CD4-positive, CD25-positive, alpha-beta regulatory T cell (primary cell): ENCODE results near the gene SLC7A8. TPM values are rescaled to one million over a fixed set of nuclear protein-coding genes. Genes with fewer than 3 reads are reported as not detected.

Source experiments
- ATAC-seq, 2 donors: fragments of 150-1000 bp; cut with Tn5 transposase; one replicate each; pipeline ENCODE4 v1.10.0; 2021; ENCODE audit warnings: low read depth in 2 of 2, moderate number of reproducible peaks in 2 of 2, moderate library complexity in 1 of 2
- DNase-seq, 3 donors: peaks; one replicate each; pipeline versions ENCODE4 v3.0.0 to v3.0.0-alpha.2; 2012 to 2022; ENCODE audit warnings: mixed read lengths in 1 of 3
- H3K27ac ChIP-seq: one replicate; pipeline ENCODE4 v1.7.0; 2013; ENCODE audit warnings: mild to moderate bottlenecking, low read length; ENCODE audit not compliant: insufficient read depth, poor library complexity, severe bottlenecking
- H3K27me3 ChIP-seq: one replicate; pipeline ENCODE4 v1.7.0; 2013; ENCODE audit warnings: low read length; ENCODE audit not compliant: control insufficient read depth, insufficient read depth
- H3K36me3 ChIP-seq: one replicate; pipeline ENCODE4 v1.7.0; 2013; ENCODE audit warnings: mild to moderate bottlenecking, low read length, moderate library complexity; ENCODE audit not compliant: control insufficient read depth, insufficient read depth
- H3K4me1 ChIP-seq: 2 replicates; pipeline ENCODE4 v1.7.0; 2013; ENCODE audit warnings: mild to moderate bottlenecking, low read length; ENCODE audit not compliant: insufficient read depth, control insufficient read depth, poor library complexity, severe bottlenecking
- H3K4me3 ChIP-seq: one replicate; pipeline ENCODE4 v1.7.0; 2013; ENCODE audit warnings: low read depth, mild to moderate bottlenecking, low read length, moderate library complexity
- H3K9me3 ChIP-seq, 2 experiments: 1 replicate in 1 of 2; 2 replicates in 1 of 2; pipeline ENCODE4 v1.7.0; 2013; ENCODE audit warnings: low read length in 2 of 2, mild to moderate bottlenecking in 1 of 2, moderate library complexity in 1 of 2; ENCODE audit not compliant: control insufficient read depth in 2 of 2
- H3K27ac Mint-ChIP-seq, 3 donors: one replicate each; pipeline ENCODE4 v1.8.0; 2020 to 2022; ENCODE audit warnings: mild to moderate bottlenecking in 3 of 3, mixed read lengths in 3 of 3, moderate library complexity in 2 of 3
- H3K27me3 Mint-ChIP-seq: one replicate; pipeline ENCODE4 v1.8.0; 2022; ENCODE audit warnings: mild to moderate bottlenecking, mixed read lengths
- H3K36me3 Mint-ChIP-seq: one replicate; pipeline ENCODE4 v1.8.0; 2020; ENCODE audit warnings: mixed read lengths
- H3K4me1 Mint-ChIP-seq, 4 donors: one replicate each; pipeline ENCODE4 v1.8.0; 2020 to 2022; ENCODE audit warnings: mixed read lengths in 4 of 4, mild to moderate bottlenecking in 1 of 4
- H3K4me3 Mint-ChIP-seq, 4 donors: one replicate each; pipeline ENCODE4 v1.8.0; 2020 to 2022; ENCODE audit warnings: mild to moderate bottlenecking in 4 of 4, mixed read lengths in 4 of 4, moderate library complexity in 3 of 4
- H3K9me3 Mint-ChIP-seq, 7 donors: one replicate each; pipeline ENCODE4 v1.8.0; 2020 to 2022; ENCODE audit warnings: mixed read lengths in 7 of 7, mild to moderate bottlenecking in 3 of 7, moderate library complexity in 2 of 7
- polyA plus RNA-seq, 4 donors: library from polyadenylated mRNA; unstranded; fragments of 300-500 nt; fragmentation: Illumina TruSeq; gene quantifications; one replicate each; pipeline ENCODE4 v1.2.3, GENCODE V29; 2021
- total RNA-seq: library from RNA; stranded (reverse); gene quantifications from one replicate; pipeline ENCODE4 v1.2.3, GENCODE V29; 2022

Gene SLC7A8
- total and polyA plus RNA-seq, 5 donors from 2014 or later, result 0.48 to 1.8 (median 1.1) TPM; not detected in 1

DNA sequence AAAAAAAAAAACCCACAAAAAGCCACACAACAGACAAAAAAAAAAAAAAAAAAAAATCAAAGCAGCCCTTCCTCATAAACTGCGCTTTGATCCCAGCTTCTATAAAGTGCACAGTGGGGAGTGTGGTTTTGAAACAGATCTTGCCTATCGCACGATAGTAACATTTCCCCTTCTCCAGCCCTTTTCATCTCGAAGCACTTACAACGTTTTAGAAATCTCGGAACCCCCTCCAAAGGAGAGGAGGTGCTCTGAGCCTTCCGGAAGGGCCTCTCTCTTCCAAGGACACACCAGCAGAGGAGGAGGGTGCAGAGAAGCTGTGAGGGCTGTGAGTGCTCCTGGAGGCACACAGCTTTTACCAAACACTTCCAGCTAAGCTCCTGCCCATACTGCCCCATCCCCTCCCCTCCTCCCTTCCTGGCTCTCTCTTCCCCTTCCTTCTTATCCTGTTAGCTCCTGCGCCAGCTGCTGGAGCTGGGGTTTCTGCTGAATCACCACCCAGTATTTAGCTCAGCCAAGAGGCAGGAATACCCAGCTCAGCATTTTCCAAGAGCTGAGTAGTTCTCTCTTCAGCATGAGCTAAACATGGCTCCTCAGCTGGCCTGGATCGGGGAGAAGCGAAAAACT lies 28.4 kb downstream of the SLC7A8 start:
- Mint-ChIP-seq H3K27ac (peak overlapping the region in 1 of 3 donors; percentile 41), H3K4me1 (peaks cover 0 to 12% (median 2%) of the 10 kb centered on the region in 4 donors), H3K9me3 (peaks cover 0 to 1% (median 0%) of the 10 kb centered on the region in 7 donors), H3K36me3 (no peaks in the 10 kb centered on the region), H3K4me3 (peak overlapping the region in 1 of 4 donors; percentile 88), H3K27me3 (peaks cover 40% of the 10 kb centered on the region)
- H3K36me3 ChIP-seq, result no peaks in the 10 kb centered on the region
- H3K27me3 ChIP-seq, result peaks cover 5% of the 10 kb centered on the region
- no peaks in the 10 kb centered on the region for H3K4me1 ChIP-seq
- H3K4me3 ChIP-seq, result no peak overlapping the region
- no peaks in the 10 kb centered on the region for H3K9me3 ChIP-seq
- H3K27ac ChIP-seq, result no peak overlapping the region
- DNase-seq, result no peak
- ATAC-seq, result no peak

DNA sequence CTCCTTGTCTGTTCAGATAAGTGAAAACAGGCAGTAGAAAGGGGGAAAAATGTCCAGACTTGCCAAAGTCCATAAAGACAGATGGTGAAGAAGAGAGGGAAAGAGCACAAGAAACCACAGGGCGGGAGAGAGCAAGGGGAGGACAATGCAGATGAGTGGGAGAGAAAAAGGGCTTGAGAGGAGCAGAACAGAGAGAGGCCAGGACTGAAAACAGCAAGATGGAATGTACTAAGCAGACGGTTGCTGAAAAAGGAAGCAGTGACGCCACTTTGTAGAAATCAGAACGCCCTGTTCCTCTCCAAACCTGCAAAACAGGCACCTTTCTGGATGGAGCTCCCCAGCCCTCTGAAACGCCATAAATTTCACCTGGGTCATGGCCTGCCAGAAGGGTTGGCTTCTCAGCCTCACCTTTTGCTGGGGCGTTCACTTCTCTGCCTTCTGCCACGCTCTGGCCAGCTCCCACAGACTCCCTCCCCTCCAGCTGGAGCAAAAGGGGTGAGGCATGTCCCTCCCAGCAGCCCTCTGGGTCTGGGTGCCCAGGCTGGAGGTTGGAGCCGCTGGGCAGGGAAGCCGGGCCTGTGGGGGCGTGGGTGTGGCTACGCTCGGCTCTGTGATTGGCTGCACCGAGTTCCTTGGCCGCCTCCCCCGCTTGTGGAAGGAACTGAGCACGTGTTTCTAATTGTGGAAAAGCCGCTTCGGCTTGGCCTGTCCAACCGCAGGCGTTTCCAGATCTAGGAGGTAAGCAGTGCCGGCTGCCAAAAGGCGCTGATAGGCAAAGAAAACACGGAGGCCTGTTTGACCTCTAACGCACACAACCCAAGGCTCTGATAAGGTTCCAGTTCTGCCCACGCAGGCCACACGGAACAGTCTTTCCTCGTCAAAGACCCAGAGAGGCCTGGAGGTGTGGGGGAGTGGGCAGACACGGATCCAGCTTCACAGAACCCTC lies 29.3 kb downstream of the SLC7A8 start:
- DNase-seq (no peak), ATAC-seq (no peak)
- Histone ChIP-seq H3K36me3 (no peaks in the 10 kb centered on the region), H3K27ac (no peak overlapping the region), H3K4me1 (no peaks in the 10 kb centered on the region), H3K27me3 (peaks cover 5% of the 10 kb centered on the region), H3K4me3 (no peak overlapping the region), H3K9me3 (no peaks in the 10 kb centered on the region)
- H3K4me3 Mint-ChIP-seq, result peak overlapping the region in 2 of 4 donors; percentile 36 to 88
- H3K27ac Mint-ChIP-seq, result no peak overlapping the region
- no peaks in the 10 kb centered on the region for H3K36me3 Mint-ChIP-seq
- peaks cover 34% of the 10 kb centered on the region for H3K27me3 Mint-ChIP-seq
- peaks cover 0 to 1% (median 0%) of the 10 kb centered on the region in 7 donors for H3K9me3 Mint-ChIP-seq
- H3K4me1 Mint-ChIP-seq, result peaks cover 0 to 12% (median under 1%) of the 10 kb centered on the region in 4 donors

DNA sequence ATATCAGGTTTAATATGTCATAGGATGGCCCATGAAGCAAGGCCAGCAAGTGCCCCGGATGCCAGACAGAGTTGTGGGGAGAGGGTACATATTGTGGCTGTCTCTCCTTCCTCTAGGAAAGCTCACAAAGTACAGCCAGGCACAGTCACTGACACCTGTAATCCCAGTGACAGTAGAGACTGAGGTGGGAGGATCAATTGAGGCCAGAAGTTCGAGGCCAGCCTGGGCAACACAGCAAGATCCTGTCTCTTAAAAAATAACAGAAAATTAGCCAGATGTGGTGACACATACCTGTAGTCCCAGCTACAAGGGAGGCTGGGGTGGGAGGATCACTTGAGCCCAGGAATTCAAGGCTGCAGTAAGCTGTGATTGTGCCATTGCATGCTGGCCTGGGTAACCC lies 32.1 kb downstream of the SLC7A8 start:
- H3K27me3 ChIP-seq, result peaks cover 2% of the 10 kb centered on the region
- H3K4me3 Mint-ChIP-seq, result no peak overlapping the region
- peaks cover 0 to 12% (median 0%) of the 10 kb centered on the region in 4 donors for H3K4me1 Mint-ChIP-seq
- H3K36me3 Mint-ChIP-seq, result no peaks in the 10 kb centered on the region
- H3K9me3 ChIP-seq, result no peaks in the 10 kb centered on the region
- H3K27me3 Mint-ChIP-seq, result peaks cover 20% of the 10 kb centered on the region
- ATAC-seq, result no peak
- H3K4me1 ChIP-seq, result no peaks in the 10 kb centered on the region
- no peak overlapping the region for H3K4me3 ChIP-seq
- H3K27ac Mint-ChIP-seq, result no peak overlapping the region
- H3K36me3 ChIP-seq, result no peaks in the 10 kb centered on the region
- DNase-seq, result no peak
- peaks cover 0 to 1% (median 0%) of the 10 kb centered on the region in 7 donors for H3K9me3 Mint-ChIP-seq
- H3K27ac ChIP-seq, result no peak overlapping the region

DNA sequence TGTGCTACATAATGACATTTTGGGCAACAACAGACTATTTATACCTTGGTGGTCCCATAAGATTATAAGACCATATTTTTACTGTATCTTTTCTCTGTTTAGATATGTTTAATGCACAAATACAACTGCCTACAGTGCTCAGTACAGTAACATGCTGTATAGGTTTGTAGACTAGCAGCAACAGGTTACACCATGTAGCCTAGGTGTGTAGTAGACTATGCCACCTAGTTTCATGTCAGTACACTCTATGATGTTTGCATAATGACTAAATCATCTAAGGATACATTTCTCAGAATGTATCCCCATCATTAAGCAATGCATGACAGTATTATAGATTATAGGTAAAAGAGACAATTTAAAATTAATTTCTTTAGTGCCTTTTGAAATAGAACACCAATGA lies 33.7 kb downstream of the SLC7A8 start:
- peaks cover 10% of the 10 kb centered on the region for H3K27me3 Mint-ChIP-seq
- Histone ChIP-seq H3K9me3 (no peaks in the 10 kb centered on the region), H3K27me3 (peaks cover 3% of the 10 kb centered on the region), H3K36me3 (no peaks in the 10 kb centered on the region), H3K4me1 (no peaks in the 10 kb centered on the region), H3K4me3 (no peak overlapping the region), H3K27ac (no peak overlapping the region)
- DNase-seq, result no peak
- peaks cover 0 to 1% (median 0%) of the 10 kb centered on the region in 7 donors for H3K9me3 Mint-ChIP-seq
- no peak for ATAC-seq
- peaks cover 0 to 9% (median 0%) of the 10 kb centered on the region in 4 donors for H3K4me1 Mint-ChIP-seq
- no peaks in the 10 kb centered on the region for H3K36me3 Mint-ChIP-seq
- no peak overlapping the region for H3K27ac Mint-ChIP-seq
- no peak overlapping the region for H3K4me3 Mint-ChIP-seq

DNA sequence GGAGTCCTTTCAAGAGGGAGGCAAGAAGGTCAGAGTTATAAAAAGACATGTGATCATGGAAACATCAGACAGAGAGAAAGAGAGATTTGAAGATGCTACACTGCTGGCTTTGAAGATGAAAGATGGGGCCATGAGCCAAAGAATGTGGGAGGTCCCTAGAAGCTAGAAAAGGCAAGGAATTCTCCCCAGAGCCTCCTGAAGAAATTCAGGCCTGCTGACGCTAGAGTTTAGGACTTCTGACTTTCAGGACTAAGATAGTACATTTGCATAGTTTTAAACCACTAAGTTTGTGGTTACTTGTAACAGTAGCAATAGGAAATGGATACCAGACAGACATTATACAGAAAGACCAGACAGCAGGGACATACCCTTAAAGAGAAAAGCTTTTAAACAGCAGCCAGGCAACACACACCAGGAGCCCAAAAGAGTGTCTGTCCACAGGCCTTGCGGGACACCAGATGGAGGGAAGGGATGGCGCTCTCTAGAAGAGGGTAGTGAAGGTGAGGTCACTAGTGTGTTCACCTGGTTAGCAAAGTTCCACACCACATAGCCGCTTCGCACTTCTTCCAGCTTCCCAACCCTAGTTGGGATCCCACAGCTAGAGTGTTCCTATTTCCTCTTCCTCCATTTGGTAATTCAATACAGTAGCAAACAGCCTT lies 34.7 kb downstream of the SLC7A8 start:
- ATAC-seq (no peak), DNase-seq (no peak)
- Mint-ChIP-seq H3K36me3 (no peaks in the 10 kb centered on the region), H3K4me1 (peaks cover 0 to 4% (median 0%) of the 10 kb centered on the region in 4 donors), H3K27ac (no peak overlapping the region), H3K4me3 (no peak overlapping the region), H3K9me3 (peaks cover 0 to 1% (median 0%) of the 10 kb centered on the region in 7 donors), H3K27me3 (peaks cover 6% of the 10 kb centered on the region)
- peaks cover 3% of the 10 kb centered on the region for H3K27me3 ChIP-seq
- no peaks in the 10 kb centered on the region for H3K4me1 ChIP-seq
- no peaks in the 10 kb centered on the region for H3K36me3 ChIP-seq
- H3K4me3 ChIP-seq, result no peak overlapping the region
- no peak overlapping the region for H3K27ac ChIP-seq
- H3K9me3 ChIP-seq, result no peaks in the 10 kb centered on the region

DNA sequence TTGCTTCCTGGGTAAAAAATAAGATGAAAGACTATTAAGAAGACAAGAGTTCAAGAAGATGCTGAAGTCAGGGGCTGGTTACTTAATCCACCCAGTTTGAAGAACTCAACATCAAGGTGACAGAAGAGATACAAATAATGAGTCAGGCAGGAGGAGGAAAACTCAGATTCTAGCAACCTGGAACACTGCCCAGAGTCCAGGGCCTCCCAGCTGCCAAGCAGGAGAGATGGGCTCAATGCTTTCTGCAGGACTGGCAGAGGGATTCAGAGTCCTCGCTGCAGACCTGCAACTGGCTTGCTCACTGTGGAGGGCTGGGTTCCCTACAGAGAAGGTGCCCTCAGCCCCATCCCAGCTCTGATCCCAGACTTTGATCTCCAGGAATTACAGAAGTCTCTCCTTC lies 35.8 kb downstream of the SLC7A8 start:
- ATAC-seq, result no peak
- Mint-ChIP-seq H3K36me3 (no peaks in the 10 kb centered on the region), H3K27ac (no peak overlapping the region)

GRCh38 chr14:23146980-23147379 lies 36.5 kb downstream of the SLC7A8 start:
- Histone ChIP-seq H3K9me3 (no peaks in the 10 kb centered on the region), H3K27ac (no peak overlapping the region), H3K4me1 (no peaks in the 10 kb centered on the region), H3K27me3 (peaks cover 11% of the 10 kb centered on the region), H3K36me3 (no peaks in the 10 kb centered on the region), H3K4me3 (no peak overlapping the region)
- no peaks in the 10 kb centered on the region for H3K36me3 Mint-ChIP-seq
- H3K4me1 Mint-ChIP-seq, result no peaks in the 10 kb centered on the region
- peaks cover 9% of the 10 kb centered on the region for H3K27me3 Mint-ChIP-seq
- H3K9me3 Mint-ChIP-seq, result peaks cover 0 to 1% (median 0%) of the 10 kb centered on the region in 7 donors
- DNase-seq (no peak), ATAC-seq (no peak)
- no peak overlapping the region for H3K4me3 Mint-ChIP-seq
- no peak overlapping the region for H3K27ac Mint-ChIP-seq

More for the DNA sequence above, 35.8 kb downstream of the SLC7A8 start:
- Mint-ChIP-seq H3K4me3 (no peak overlapping the region), H3K4me1 (no peaks in the 10 kb centered on the region), H3K27me3 (peaks cover 6% of the 10 kb centered on the region), H3K9me3 (peaks cover 0 to 1% (median 0%) of the 10 kb centered on the region in 7 donors)
- no peak for DNase-seq
- Histone ChIP-seq H3K4me1 (no peaks in the 10 kb centered on the region), H3K27ac (no peak overlapping the region), H3K9me3 (no peaks in the 10 kb centered on the region), H3K36me3 (no peaks in the 10 kb centered on the region), H3K27me3 (peaks cover 11% of the 10 kb centered on the region), H3K4me3 (no peak overlapping the region)
